SU-DHL-6 (cell line): ENCODE results near the gene CNN2.

ENCODE experiments used
- H2AFZ ChIP-seq: fragments of 200-600 bp; sonication (generic); 2 replicates; pipeline ENCODE4 v1.6.1; 2014; ENCODE audit warnings: low read depth, mild to moderate bottlenecking, moderate library complexity, mixed read lengths, antibody characterized with exemption, low read length; ENCODE audit not compliant: severe bottlenecking
- H3F3A ChIP-seq: fragments of 200-600 bp; shearing (Covaris generic); 2 replicates; pipeline ENCODE4 v1.6.0; 2016; ENCODE audit warnings: antibody characterized with exemption, mild to moderate bottlenecking; ENCODE audit not compliant: insufficient read depth
- H3K27ac ChIP-seq: fragments of 200-600 bp; sonication (generic); 2 replicates; pipeline ENCODE4 v1.5.1; 2016; ENCODE audit warnings: low read depth, mild to moderate bottlenecking, low read length, moderate library complexity, mixed read lengths
- H3K27me3 ChIP-seq: fragments of 200-600 bp; sonication (generic), shearing (Covaris generic); 2 replicates; pipeline ENCODE4 v1.6.0; 2014; ENCODE audit warnings: mild to moderate bottlenecking, low read length
- H3K36me3 ChIP-seq: fragments of 200-600 bp; sonication (generic); 2 replicates; pipeline ENCODE4 v1.6.1; 2014; ENCODE audit warnings: mild to moderate bottlenecking, low read length, mixed read lengths
- H3K4me2 ChIP-seq: fragments of 300-600, 200-600 bp; shearing (Covaris generic), sonication (generic); 2 replicates; pipeline ENCODE4 v1.6.0; 2014; ENCODE audit warnings: low read length, low read depth, mild to moderate bottlenecking; ENCODE audit not compliant: poor library complexity, severe bottlenecking
- H3K4me3 ChIP-seq: fragments of 200-600 bp; sonication (generic); 2 replicates; pipeline ENCODE4 v1.5.1; 2014; ENCODE audit warnings: antibody characterized with exemption, low read length, mild to moderate bottlenecking, mixed read lengths; ENCODE audit not compliant: insufficient read depth, poor library complexity, severe bottlenecking
- H3K79me2 ChIP-seq: fragments of 200-600 bp; sonication (generic); 2 replicates; pipeline ENCODE4 v1.6.1; 2014; ENCODE audit warnings: mild to moderate bottlenecking, low read length, moderate library complexity; ENCODE audit not compliant: insufficient read depth
- H3K9ac ChIP-seq: fragments of 200-600 bp; sonication (generic); 2 replicates; pipeline ENCODE4 v1.7.0; 2014; ENCODE audit warnings: mild to moderate bottlenecking, low read length
- H3K9me2 ChIP-seq: fragments of 200-600 bp; sonication (generic); replicated peaks from 2 replicates; pipeline ENCODE4 v1.6.1; 2014; ENCODE audit warnings: low read length; ENCODE audit not compliant: insufficient read depth
- H3K9me3 ChIP-seq: fragments of 200-600 bp; sonication (generic); 2 replicates; pipeline ENCODE4 v1.6.1; 2014; ENCODE audit warnings: low read length, mixed read lengths; ENCODE audit not compliant: insufficient read depth
- H4K20me1 ChIP-seq: fragments of 200-600 bp; sonication (generic); 2 replicates; pipeline ENCODE4 v1.6.1; 2014; ENCODE audit warnings: low read depth, mild to moderate bottlenecking, antibody characterized with exemption, low read length, moderate library complexity, mixed read lengths
- CTCF ChIP-seq: fragments of 200-600 bp; sonication (generic); IDR thresholded peaks from one replicate; pipeline ENCODE4 v1.5.1; 2017; ENCODE audit warnings: antibody characterized with exemption, mild to moderate bottlenecking, low read length, moderate library complexity; ENCODE audit not compliant: insufficient read depth, poor library complexity, severe bottlenecking
- EZH2phosphoT487 ChIP-seq: fragments of 200-600 bp; sonication (generic), shearing (Covaris generic); conservative IDR thresholded peaks from 2 replicates; pipeline ENCODE4 v1.6.1; 2018; ENCODE audit warnings: mild to moderate bottlenecking, antibody characterized with exemption, low read length, moderate library complexity, mixed read lengths

Gene CNN2

GRCh38 chr19:1046117-1046626 is 19.8 kb downstream of the CNN2 start:
- Histone ChIP-seq H3K36me3 (peaks cover 4% of the 10 kb centered on the region; the same call in 1 of the 2 replicates), H3F3A (no peaks in the 10 kb centered on the region), H3K27me3 (no peaks in the 10 kb centered on the region), H3K4me3 (no peak overlapping the region), H3K4me2 (no peak overlapping the region), H3K27ac (no peak overlapping the region), H3K79me2 (peaks cover 4% of the 10 kb centered on the region; the same call in 1 of the 2 replicates), H3K9ac (no peak overlapping the region), H4K20me1 (no peaks in the 10 kb centered on the region), H3K9me3 (no peaks in the 10 kb centered on the region), H3K9me2 (no peaks in the 10 kb centered on the region), H2AFZ (no peak overlapping the region)
- no peak for TF ChIP-seq EZH2phosphoT487
- no peak for TF ChIP-seq CTCF

GRCh38 chr19:1046836-1047695 is 20.7 kb downstream of the CNN2 start:
- peaks cover 4% of the 10 kb centered on the region; the same call in 1 of the 2 replicates for H3K36me3 ChIP-seq
- no peaks in the 10 kb centered on the region for H3K79me2 ChIP-seq
- H3K27ac ChIP-seq = no peak overlapping the region
- H3K4me2 ChIP-seq = no peak overlapping the region
- H4K20me1 ChIP-seq = no peaks in the 10 kb centered on the region
- H3K27me3 ChIP-seq = no peaks in the 10 kb centered on the region
- no peaks in the 10 kb centered on the region for H3K9me3 ChIP-seq
- H3F3A ChIP-seq = no peaks in the 10 kb centered on the region
- no peak overlapping the region for H3K4me3 ChIP-seq
- no peak overlapping the region for H3K9ac ChIP-seq
- TF ChIP-seq EZH2phosphoT487 (no peak), CTCF (no peak)
- H3K9me2 ChIP-seq = no peaks in the 10 kb centered on the region
- no peak overlapping the region for H2AFZ ChIP-seq

GRCh38 chr19:1047696-1048147 is 21.3 kb downstream of the CNN2 start:
- Histone ChIP-seq H3K36me3 (peaks cover 4% of the 10 kb centered on the region; the same call in 1 of the 2 replicates), H3F3A (no peaks in the 10 kb centered on the region), H3K9ac (no peak overlapping the region), H3K9me2 (no peaks in the 10 kb centered on the region), H2AFZ (no peak overlapping the region), H3K9me3 (no peaks in the 10 kb centered on the region), H3K79me2 (no peaks in the 10 kb centered on the region), H3K27me3 (no peaks in the 10 kb centered on the region), H3K4me2 (no peak overlapping the region), H4K20me1 (no peaks in the 10 kb centered on the region), H3K27ac (no peak overlapping the region), H3K4me3 (no peak overlapping the region)
- TF ChIP-seq CTCF = no peak
- TF ChIP-seq EZH2phosphoT487 = no peak
